Endothelial cell of umbilical vein (primary cell): Measurements from ENCODE around the gene UBD. TPM values are rescaled to one million over a fixed set of nuclear protein-coding genes. Genes with fewer than 3 reads are reported as not detected.

Experiments used
- BruUV-seq: library from RNA; stranded (reverse); fragments of 400-500 nt; replicated peaks from 2 replicates; lab custom pipeline; 2021; lab: Mats Ljungman, UMichigan
- CTCF ChIA-PET: fragments of 300-600, 350-600 bp; sonication (Branson Sonifier 250); formaldehyde crosslinking; loops from one replicate; lab custom pipeline; 2021; ENCODE audit warnings: antibody characterized with exemption, inconsistent platforms; lab: Charles Lee
- POLR2A ChIA-PET: fragments of 300-600, 350-600 bp; sonication (Branson Sonifier 250); formaldehyde crosslinking; loops from one replicate; lab custom pipeline; 2021; ENCODE audit warnings: antibody characterized with exemption, inconsistent platforms; lab: Charles Lee
- DNase-seq: peaks from one replicate; pipeline ENCODE4 v3.0.0-alpha.2; 2011; ENCODE audit warnings: low read depth, low spot score
- FAIRE-seq: peaks from 2 replicates; lab custom pipeline; 2011; peaks lifted over from hg19 to GRCh38; lab: Jason Lieb, UNC
- H2AFZ ChIP-seq: 2 replicates; pipeline ENCODE4 v1.6.0; 2012; ENCODE audit warnings: low read depth, low read length, control low read depth, inconsistent platforms
- H3K27ac ChIP-seq: 2 replicates; pipeline ENCODE4 v1.5.1; 2011; ENCODE audit warnings: low read depth, mild to moderate bottlenecking, control low read depth, low read length, moderate library complexity; ENCODE audit not compliant: insufficient read depth
- H3K27me3 ChIP-seq, 2 experiments: 2 replicates each; pipeline versions ENCODE4 v1.6.0 to v1.6.1; 2011; ENCODE audit warnings: low read length in 2 of 2, mixed read lengths in 1 of 2; ENCODE audit not compliant: control insufficient read depth in 2 of 2, insufficient read depth in 2 of 2
- H3K36me3 ChIP-seq, 2 experiments: 2 replicates in 1 of 2; 3 replicates in 1 of 2; pipeline ENCODE4 v1.5.1; 2011; ENCODE audit warnings: low read length in 2 of 2, mild to moderate bottlenecking in 1 of 2, moderate library complexity in 1 of 2; ENCODE audit not compliant: control insufficient read depth in 2 of 2, insufficient read depth in 2 of 2; ENCODE audit errors: extremely low read depth in 1 of 2
- H3K4me1 ChIP-seq: 3 replicates; pipeline ENCODE4 v1.5.1; 2011; ENCODE audit warnings: mild to moderate bottlenecking, low read length; ENCODE audit not compliant: control insufficient read depth, insufficient read depth; ENCODE audit errors: extremely low read depth
- H3K4me2 ChIP-seq: 2 replicates; pipeline ENCODE4 v1.6.1; 2011; ENCODE audit warnings: low read length, control low read depth, mixed read lengths; ENCODE audit not compliant: insufficient read depth
- H3K4me3 ChIP-seq, 3 experiments: fragments of 200-600 bp in 1 of 3; sonication (generic), shearing (Covaris generic) in 1 of 3; replicated peaks in 1 of 3; 2 replicates each; pipeline ENCODE4 v1.5.1; 2011 to 2016; ENCODE audit warnings: control low read depth in 3 of 3, low read length in 3 of 3, mild to moderate bottlenecking in 2 of 3, inconsistent platforms in 1 of 3, low read depth in 1 of 3, moderate library complexity in 1 of 3; ENCODE audit not compliant: insufficient read depth in 1 of 3
- H3K79me2 ChIP-seq: 2 replicates; pipeline ENCODE4 v1.6.0; 2012; ENCODE audit warnings: low read length, inconsistent platforms; ENCODE audit not compliant: control insufficient read depth, insufficient read depth
- H3K9ac ChIP-seq: replicated peaks from 2 replicates; pipeline ENCODE3; 2011; ENCODE audit warnings: low read length, control low read depth; ENCODE audit not compliant: insufficient read depth; ENCODE audit errors: extremely low read depth
- H3K9me1 ChIP-seq: replicated peaks from 3 replicates; pipeline ENCODE4 v1.6.0; 2011; ENCODE audit warnings: mild to moderate bottlenecking, low read length; ENCODE audit not compliant: control insufficient read depth, insufficient read depth; ENCODE audit errors: extremely low read depth
- H3K9me3 ChIP-seq: replicated peaks from 2 replicates; pipeline ENCODE4 v1.5.1; 2012; ENCODE audit warnings: low read length, inconsistent platforms; ENCODE audit not compliant: control insufficient read depth, insufficient read depth
- H4K20me1 ChIP-seq: replicated peaks from 2 replicates; pipeline ENCODE3; 2011; ENCODE audit warnings: mild to moderate bottlenecking, low read length; ENCODE audit not compliant: control insufficient read depth, insufficient read depth; ENCODE audit errors: extremely low read depth
- EZH2 ChIP-seq: IDR thresholded peaks from 2 replicates; pipeline ENCODE4 v1.6.1; 2012; ENCODE audit warnings: borderline replicate concordance, low read depth, mild to moderate bottlenecking, moderate library complexity, low read length, inconsistent platforms; ENCODE audit not compliant: severe bottlenecking
- FOS ChIP-seq: IDR thresholded peaks from 2 replicates; pipeline ENCODE4 v1.6.1; 2011; ENCODE audit warnings: mild to moderate bottlenecking, low read length, moderate library complexity, borderline replicate concordance; ENCODE audit not compliant: insufficient read depth
- GATA2 ChIP-seq: IDR thresholded peaks from 2 replicates; pipeline ENCODE4 v1.7.0; 2011; ENCODE audit warnings: low read depth, mild to moderate bottlenecking, moderate library complexity, mixed read lengths, low read length; ENCODE audit not compliant: insufficient read length, insufficient read depth
- JUN ChIP-seq: IDR thresholded peaks from 2 replicates; pipeline ENCODE4 v1.6.1; 2011; ENCODE audit warnings: borderline replicate concordance, low read depth; ENCODE audit not compliant: insufficient read length, insufficient read depth
- MYC ChIP-seq: IDR thresholded peaks from one replicate; pipeline ENCODE4 v1.6.1; 2011; ENCODE audit warnings: mild to moderate bottlenecking, low read depth, low read length
- POLR2A ChIP-seq: IDR thresholded peaks from 2 replicates; pipeline ENCODE4 v1.6.1; 2012; ENCODE audit warnings: low read depth, mild to moderate bottlenecking, control low read depth, low read length
- POLR2AphosphoS5 ChIP-seq: IDR thresholded peaks from 2 replicates; pipeline ENCODE4 v1.6.1; 2012; ENCODE audit warnings: low read depth, mild to moderate bottlenecking, control low read depth, low read length, moderate library complexity; ENCODE audit not compliant: insufficient read depth
- dilution Hi-C: fragments of 300-500 bp; cut with MboI; formaldehyde crosslinking; loops from one replicate; pipeline ENCODE4 v1.15.0; 2019; ENCODE audit warnings: low sequenced_read_pairs; ENCODE audit not compliant: extremely low pct_ligation_motif_present
- intact Hi-C: fragments of 100-400 bp; cut with micrococcal nuclease; formaldehyde crosslinking; loops from one replicate; pipeline ENCODE4 v1.10.0; 2022
- polyA plus RNA-seq, 4 experiments: library from polyadenylated mRNA; depleted of rRNA in 3 of 4; stranded (reverse) in 3 of 4; unstranded in 1 of 4; fragments of >200 nt; gene quantifications; 2 replicates each; pipeline versions ENCODE4 v1.2.1 to v1.2.3, GENCODE V29; 2011 to 2012; ENCODE audit warnings: missing spikeins in 1 of 4
- total RNA-seq: library from RNA; stranded (reverse); gene quantifications from 2 replicates; pipeline ENCODE4 v1.2.3, GENCODE V29; 2021
- TF ChIP-seq, protein P1 (sequence below), 2 donors: IDR thresholded peaks; 1 replicate in 1 of 2; 2 replicates in 1 of 2; pipeline ENCODE4 v1.5.1; 2011; ENCODE audit warnings: low read length in 2 of 2, mild to moderate bottlenecking in 2 of 2, moderate library complexity in 2 of 2, control low read depth in 1 of 2, inconsistent platforms in 1 of 2, low read depth in 1 of 2; ENCODE audit not compliant: insufficient read depth in 1 of 2; ENCODE audit errors: extremely low read depth in 1 of 2
- TF ChIP-seq, protein P2 (sequence below): IDR thresholded peaks from 2 replicates; pipeline ENCODE4 v1.6.1; 2011; ENCODE audit not compliant: insufficient read depth, insufficient read length

UBD gene
- total and polyA plus RNA-seq, 2 donors (not counting 3 experiments of a cell fraction or from before 2014, with no cell fraction given): 0.10 to 0.31 TPM

DNA sequence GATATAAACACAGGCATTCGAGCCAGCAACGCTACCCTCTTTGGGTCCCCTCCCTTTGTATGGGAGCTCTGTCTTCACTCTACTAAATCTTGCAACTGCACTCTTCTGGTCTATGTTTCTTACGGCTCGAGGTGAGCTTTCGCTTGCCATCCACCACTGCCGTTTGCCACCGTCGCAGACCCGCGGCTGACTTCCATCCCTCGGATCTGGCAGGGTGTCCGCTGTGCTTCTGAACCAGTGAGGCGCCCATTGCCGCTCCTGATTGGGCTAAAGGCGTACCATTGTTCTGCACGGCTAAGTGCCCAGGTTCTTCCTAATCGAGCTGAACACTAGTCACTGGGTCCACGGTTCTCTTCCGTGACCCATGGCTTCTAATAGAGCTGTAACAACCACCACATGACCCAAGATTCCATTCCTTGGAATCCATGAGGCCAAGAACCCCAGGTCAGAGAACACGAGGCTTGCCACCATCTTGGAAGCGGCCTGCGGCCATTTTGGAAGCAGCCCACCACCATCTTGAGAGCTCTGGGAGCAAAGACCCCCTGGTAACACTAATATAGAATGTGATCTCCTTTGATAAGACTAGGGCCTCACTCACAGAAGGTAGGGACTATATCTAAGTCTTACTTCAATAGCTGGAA, 973 bp downstream of the UBD start:
- Histone ChIP-seq H3K4me3 (no peak overlapping the region), H3K27me3 (peaks cover 17 to 22% of the 10 kb centered on the region in 2 experiments), H2AFZ (no peak overlapping the region), H4K20me1 (no peaks in the 10 kb centered on the region), H3K27ac (no peak overlapping the region), H3K9me3 (no peaks in the 10 kb centered on the region), H3K79me2 (no peaks in the 10 kb centered on the region), H3K9ac (no peak overlapping the region), H3K36me3 (no peaks in the 10 kb centered on the region), H3K4me2 (no peak overlapping the region), H3K9me1 (no peaks in the 10 kb centered on the region), H3K4me1 (no peaks in the 10 kb centered on the region)
- TF ChIP-seq GATA2 (no peak), EZH2 (no peak), FOS (no peak), POLR2AphosphoS5 (no peak), MYC (no peak), POLR2A (no peak), JUN (no peak)
- TF ChIP-seq, protein P1, sequence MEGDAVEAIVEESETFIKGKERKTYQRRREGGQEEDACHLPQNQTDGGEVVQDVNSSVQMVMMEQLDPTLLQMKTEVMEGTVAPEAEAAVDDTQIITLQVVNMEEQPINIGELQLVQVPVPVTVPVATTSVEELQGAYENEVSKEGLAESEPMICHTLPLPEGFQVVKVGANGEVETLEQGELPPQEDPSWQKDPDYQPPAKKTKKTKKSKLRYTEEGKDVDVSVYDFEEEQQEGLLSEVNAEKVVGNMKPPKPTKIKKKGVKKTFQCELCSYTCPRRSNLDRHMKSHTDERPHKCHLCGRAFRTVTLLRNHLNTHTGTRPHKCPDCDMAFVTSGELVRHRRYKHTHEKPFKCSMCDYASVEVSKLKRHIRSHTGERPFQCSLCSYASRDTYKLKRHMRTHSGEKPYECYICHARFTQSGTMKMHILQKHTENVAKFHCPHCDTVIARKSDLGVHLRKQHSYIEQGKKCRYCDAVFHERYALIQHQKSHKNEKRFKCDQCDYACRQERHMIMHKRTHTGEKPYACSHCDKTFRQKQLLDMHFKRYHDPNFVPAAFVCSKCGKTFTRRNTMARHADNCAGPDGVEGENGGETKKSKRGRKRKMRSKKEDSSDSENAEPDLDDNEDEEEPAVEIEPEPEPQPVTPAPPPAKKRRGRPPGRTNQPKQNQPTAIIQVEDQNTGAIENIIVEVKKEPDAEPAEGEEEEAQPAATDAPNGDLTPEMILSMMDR (IDR thresholded peaks at IDR 0.05; ENCODE audit: extremely low read depth in 1 of 2, insufficient read depth in 1 of 2, low read depth in 1 of 2, low read length in 2 of 2): no peak
- TF ChIP-seq, protein P2, sequence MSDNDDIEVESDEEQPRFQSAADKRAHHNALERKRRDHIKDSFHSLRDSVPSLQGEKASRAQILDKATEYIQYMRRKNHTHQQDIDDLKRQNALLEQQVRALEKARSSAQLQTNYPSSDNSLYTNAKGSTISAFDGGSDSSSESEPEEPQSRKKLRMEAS: no peak
- CTCF ChIA-PET: interaction anchor here (1.2 kb wide), 1 partner anchor 44 kb away, joined by 3 read pairs; no protein-coding TSS in a partner anchor
- dilution Hi-C loops (no loop called here), intact Hi-C loops (no loop called here)
- POLR2A ChIA-PET: no interaction called here
- FAIRE-seq (no peak), DNase-seq (no peak)
- no TSS peak for BruUV-seq
